Measurements from ENCODE around the gene POM121L12.

- TF ChIP-seq CTCF (conservative IDR thresholded peaks at IDR 0.05 in 1 of 2, IDR thresholded peaks at IDR 0.05 in 1 of 2; ENCODE audit: low read depth in 1 of 2, low read length in 2 of 2), result no peak
- TF ChIP-seq EZH2 (IDR thresholded peaks at IDR 0.05; ENCODE audit: low read length, missing control alignments), result no peak
Measured at GRCh38 chr7:53022893-53023292, 12.5 kb upstream of the POM121L12 start.

All from fibroblast of lung (primary cell).